Colonic mucosa (tissue), 4 donors: ENCODE measurements around the gene LRRFIP1. TPM values are rescaled to one million over a fixed set of nuclear protein-coding genes. Genes with fewer than 3 reads are reported as not detected.
"Not testable (repeated sequence)": the region's sequence is repeated elsewhere in the genome, so short reads cannot be mapped to it uniquely, and the experiment has no call there.

Experiments used
- DNase-seq: peaks from one replicate; pipeline ENCODE4 v3.0.0-alpha.2; 2020
- H3K27ac ChIP-seq: fragments of 200-600 bp; one replicate; pipeline ENCODE4 v1.8.0; 2021
- H3K27me3 ChIP-seq: fragments of 200-600 bp; one replicate; pipeline ENCODE4 v1.8.0; 2021
- H3K36me3 ChIP-seq: fragments of 200-600 bp; one replicate; pipeline ENCODE4 v1.8.0; 2021
- H3K4me1 ChIP-seq: fragments of 200-600 bp; one replicate; pipeline ENCODE4 v1.8.0; 2021; ENCODE audit warnings: mild to moderate bottlenecking
- H3K4me3 ChIP-seq: fragments of 200-600 bp; one replicate; pipeline ENCODE4 v1.8.0; 2021
- H3K9ac ChIP-seq, 2 donors: one replicate each; pipeline ENCODE4 v1.7.0; 2013; ENCODE audit warnings: control low read depth in 2 of 2, low read depth in 2 of 2, low read length in 2 of 2
- H3K9me3 ChIP-seq: fragments of 200-600 bp; one replicate; pipeline ENCODE4 v1.8.0; 2021
- intact Hi-C: fragments of 100-400 bp; cut with DNase I; formaldehyde crosslinking; loops from one replicate; pipeline ENCODE4 v1.14.1; 2022
- total RNA-seq, 2 donors: library from RNA; stranded (reverse); fragmentation: NEBNext Ultra II Directional in 1 of 2; extraction: Animal tissue kit (Norgen Biotek cat#: 25700) in 1 of 2; gene quantifications; one replicate each; pipeline ENCODE4 v1.2.1, GENCODE V29; 2021
- TF ChIP-seq, protein P1 (sequence below): fragments of 200-600 bp; IDR thresholded peaks from one replicate; pipeline ENCODE4 v1.8.0; 2022; ENCODE audit warnings: antibody characterized with exemption, mild to moderate bottlenecking
- donor health status: healthy.
- donor health status: DM: no; HTN: no; CAD: no.
- donor health status: DM: no; HTN: no; CAD: no.

LRRFIP1 gene
- total RNA-seq, 2 donors from 2014 or later = 114 to 133 TPM

- H3K9me3 ChIP-seq = no peaks in the 10 kb centered on the region
- H3K4me1 ChIP-seq = no peaks in the 10 kb centered on the region
- no peak overlapping the region for H3K27ac ChIP-seq
- TF ChIP-seq, protein P1, sequence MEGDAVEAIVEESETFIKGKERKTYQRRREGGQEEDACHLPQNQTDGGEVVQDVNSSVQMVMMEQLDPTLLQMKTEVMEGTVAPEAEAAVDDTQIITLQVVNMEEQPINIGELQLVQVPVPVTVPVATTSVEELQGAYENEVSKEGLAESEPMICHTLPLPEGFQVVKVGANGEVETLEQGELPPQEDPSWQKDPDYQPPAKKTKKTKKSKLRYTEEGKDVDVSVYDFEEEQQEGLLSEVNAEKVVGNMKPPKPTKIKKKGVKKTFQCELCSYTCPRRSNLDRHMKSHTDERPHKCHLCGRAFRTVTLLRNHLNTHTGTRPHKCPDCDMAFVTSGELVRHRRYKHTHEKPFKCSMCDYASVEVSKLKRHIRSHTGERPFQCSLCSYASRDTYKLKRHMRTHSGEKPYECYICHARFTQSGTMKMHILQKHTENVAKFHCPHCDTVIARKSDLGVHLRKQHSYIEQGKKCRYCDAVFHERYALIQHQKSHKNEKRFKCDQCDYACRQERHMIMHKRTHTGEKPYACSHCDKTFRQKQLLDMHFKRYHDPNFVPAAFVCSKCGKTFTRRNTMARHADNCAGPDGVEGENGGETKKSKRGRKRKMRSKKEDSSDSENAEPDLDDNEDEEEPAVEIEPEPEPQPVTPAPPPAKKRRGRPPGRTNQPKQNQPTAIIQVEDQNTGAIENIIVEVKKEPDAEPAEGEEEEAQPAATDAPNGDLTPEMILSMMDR = no peak
- H3K36me3 ChIP-seq = peaks cover 9% of the 10 kb centered on the region
- H3K9ac ChIP-seq = no peak overlapping the region
- H3K27me3 ChIP-seq = no peaks in the 10 kb centered on the region
- intact Hi-C loops = no loop called here
- no peak for DNase-seq
- no peak overlapping the region for H3K4me3 ChIP-seq
These were observed 130.2 kb downstream of the LRRFIP1 start for GRCh38 chr2:237757616-237758015.

DNA sequence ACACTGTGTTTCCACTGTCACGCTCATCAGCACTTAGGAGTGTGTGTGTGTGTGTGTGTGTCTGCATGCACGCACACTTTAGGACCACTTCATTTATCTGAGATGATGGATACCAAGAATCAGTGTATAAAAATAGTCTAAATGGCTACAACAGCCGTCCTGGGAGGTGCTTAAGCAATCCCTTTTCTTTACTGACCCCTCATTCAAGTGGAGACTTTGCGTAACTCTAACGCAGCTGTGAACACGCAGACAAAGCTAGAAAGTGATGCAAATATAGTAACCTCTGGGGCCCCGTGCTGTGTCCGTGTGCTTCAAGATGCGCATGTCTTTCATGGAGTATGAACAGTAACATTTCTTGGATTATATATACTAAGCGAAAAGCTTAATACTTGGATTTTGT is 130.8 kb downstream of the LRRFIP1 start:
- Histone ChIP-seq H3K4me3 (no peak overlapping the region), H3K4me1 (no peaks in the 10 kb centered on the region), H3K36me3 (peaks cover 9% of the 10 kb centered on the region), H3K9ac (no peak overlapping the region), H3K27me3 (no peaks in the 10 kb centered on the region), H3K27ac (no peak overlapping the region), H3K9me3 (no peaks in the 10 kb centered on the region)
- DNase-seq = no peak
- intact Hi-C loops = no loop called here
- TF ChIP-seq, protein P1 = no peak

GRCh38 chr2:237759176-237759575 is 131.8 kb downstream of the LRRFIP1 start:
- no peaks in the 10 kb centered on the region for H3K27me3 ChIP-seq
- H3K4me1 ChIP-seq = no peaks in the 10 kb centered on the region
- TF ChIP-seq, protein P1 = no peak
- H3K36me3 ChIP-seq = peaks cover 9% of the 10 kb centered on the region
- H3K9me3 ChIP-seq = no peaks in the 10 kb centered on the region
- no peak overlapping the region for H3K27ac ChIP-seq
- H3K4me3 ChIP-seq = no peak overlapping the region
- intact Hi-C loops = no loop called here
- no peak overlapping the region for H3K9ac ChIP-seq
- no peak for DNase-seq

GRCh38 chr2:237760506-237761502 is 133.4 kb downstream of the LRRFIP1 start:
- Histone ChIP-seq H3K9me3 (no peaks in the 10 kb centered on the region), H3K27me3 (no peaks in the 10 kb centered on the region), H3K36me3 (peaks cover 9% of the 10 kb centered on the region)

DNA sequence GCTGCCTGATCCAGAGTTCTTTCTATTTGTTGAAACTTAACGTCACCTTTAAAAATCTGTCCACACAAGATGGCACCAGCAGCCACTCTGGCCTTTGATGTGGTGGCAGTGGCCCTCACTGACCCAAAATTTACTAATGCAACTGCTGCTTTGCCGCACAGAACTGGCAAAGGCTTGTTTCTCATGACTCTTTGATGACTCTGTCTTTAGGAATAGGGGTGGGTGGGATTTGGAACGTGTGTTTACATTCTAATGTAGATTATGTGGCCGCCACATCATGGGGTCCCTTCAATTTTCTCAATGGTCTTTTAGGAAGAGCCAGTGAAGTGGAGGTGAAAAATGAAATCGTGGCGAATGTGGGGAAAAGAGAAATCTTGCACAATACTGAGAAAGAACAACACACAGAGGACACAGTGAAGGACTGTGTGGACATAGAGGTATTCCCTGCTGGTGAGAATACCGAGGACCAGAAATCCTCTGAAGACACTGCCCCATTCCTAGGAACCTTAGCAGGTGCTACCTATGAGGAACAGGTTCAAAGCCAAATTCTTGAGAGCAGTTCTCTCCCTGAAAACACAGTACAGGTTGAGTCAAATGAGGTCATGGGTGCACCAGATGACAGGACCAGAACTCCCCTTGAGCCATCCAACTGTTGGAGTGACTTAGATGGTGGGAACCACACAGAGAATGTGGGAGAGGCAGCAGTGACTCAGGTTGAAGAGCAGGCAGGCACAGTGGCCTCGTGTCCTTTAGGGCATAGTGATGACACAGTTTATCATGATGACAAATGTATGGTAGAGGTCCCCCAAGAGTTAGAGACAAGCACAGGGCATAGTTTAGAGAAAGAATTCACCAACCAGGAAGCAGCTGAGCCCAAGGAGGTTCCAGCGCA is 135.2 kb downstream of the LRRFIP1 start:
- H3K27ac ChIP-seq, H3K9me3 ChIP-seq, H3K9ac ChIP-seq, DNase-seq, H3K4me1 ChIP-seq, H3K27me3 ChIP-seq, intact Hi-C loops, H3K36me3 ChIP-seq, H3K4me3 ChIP-seq: not testable (repeated sequence)

More at GRCh38 chr2:237760506-237761502, 133.4 kb downstream of the LRRFIP1 start:
- DNase-seq = no peak
- no peak overlapping the region for H3K4me3 ChIP-seq
- H3K9ac ChIP-seq = no peak overlapping the region
- TF ChIP-seq, protein P1 = no peak
- no peaks in the 10 kb centered on the region for H3K4me1 ChIP-seq
- intact Hi-C loops = no loop called here
- H3K27ac ChIP-seq = no peak overlapping the region
